ENCODE results near the gene DSCAM.

- TF ChIP-seq CTCF (IDR thresholded peaks at IDR 0.05; ENCODE audit: insufficient read depth, low read length) (no peak), REST (IDR thresholded peaks at IDR 0.05; ENCODE audit: insufficient replicate concordance, low read depth) (no peak)
Observed at GRCh38 chr21:40555021-40555528, 291.9 kb downstream of the DSCAM start.
